Measurements from ENCODE around the gene JPT1.
"Not testable (repeated sequence)": the region's sequence is repeated elsewhere in the genome, so short reads cannot be mapped to it uniquely, and the experiment has no call there.

The JPT1 gene

GRCh38 chr17:75163074-75163473 is 8.8 kb upstream of the JPT1 start:
- Histone ChIP-seq H3K4me3 (ENCODE audit: low read length) (no peak overlapping the region), H2AFZ (ENCODE audit: low read length) (no peak overlapping the region), H3K36me3 (replicated peaks; ENCODE audit: insufficient read depth, low read length) (peaks cover 9% of the 10 kb centered on the region; the same call in 1 of the 2 replicates), H3K9me2 (replicated peaks; ENCODE audit: insufficient read depth, low read length) (no peaks in the 10 kb centered on the region), H3K27me3 (replicated peaks; ENCODE audit: insufficient read depth, low read length) (no peaks in the 10 kb centered on the region), H3K9ac (ENCODE audit: low read length) (no peak overlapping the region), H3K79me2 (ENCODE audit: low read length) (no peaks in the 10 kb centered on the region), H3K4me2 (ENCODE audit: low read depth, low read length) (no peak overlapping the region), H4K20me1 (ENCODE audit: insufficient read depth, low read length) (no peaks in the 10 kb centered on the region), H3K27ac (ENCODE audit: low read length) (no peak overlapping the region), H3K9me3 (replicated peaks; ENCODE audit: insufficient read depth, low read length) (no peaks in the 10 kb centered on the region), H3F3A (ENCODE audit: insufficient read depth, low read length) (peaks cover 7% of the 10 kb centered on the region; the same call in 1 of the 2 replicates), H3K4me1 (ENCODE audit: low read length) (no peaks in the 10 kb centered on the region)
- TF ChIP-seq EZH2 (optimal IDR thresholded peaks at IDR 0.05; ENCODE audit: low read depth, low read length) = no peak
- TF ChIP-seq CTCF (IDR thresholded peaks at IDR 0.05; ENCODE audit: low read length) = no peak
- TF ChIP-seq EZH2phosphoT487 (IDR thresholded peaks at IDR 0.05; ENCODE audit: low read length) = no peak
- no peak for DNase-seq

- Histone ChIP-seq H3K79me2 (ENCODE audit: low read length) (no peaks in the 10 kb centered on the region), H3K4me3 (ENCODE audit: low read length) (no peak overlapping the region), H3K9me3 (replicated peaks; ENCODE audit: insufficient read depth, low read length) (no peaks in the 10 kb centered on the region), H3K4me1 (ENCODE audit: low read length) (peaks cover 2% of the 10 kb centered on the region; the same call in 1 of the 2 replicates), H3K27ac (ENCODE audit: low read length) (no peak overlapping the region), H3K9ac (ENCODE audit: low read length) (no peak overlapping the region), H4K20me1 (ENCODE audit: insufficient read depth, low read length) (no peaks in the 10 kb centered on the region), H3K36me3 (replicated peaks; ENCODE audit: insufficient read depth, low read length) (no peaks in the 10 kb centered on the region), H3K4me2 (ENCODE audit: low read depth, low read length) (no peak overlapping the region), H2AFZ (ENCODE audit: low read length) (no peak overlapping the region), H3K9me2 (replicated peaks; ENCODE audit: insufficient read depth, low read length) (no peaks in the 10 kb centered on the region), H3K27me3 (replicated peaks; ENCODE audit: insufficient read depth, low read length) (no peaks in the 10 kb centered on the region), H3F3A (ENCODE audit: insufficient read depth, low read length) (peaks cover 7% of the 10 kb centered on the region; the same call in 1 of the 2 replicates)
- TF ChIP-seq EZH2phosphoT487 (IDR thresholded peaks at IDR 0.05; ENCODE audit: low read length) (no peak), EZH2 (optimal IDR thresholded peaks at IDR 0.05; ENCODE audit: low read depth, low read length) (no peak), CTCF (IDR thresholded peaks at IDR 0.05; ENCODE audit: low read length) (no peak)
- no peak for DNase-seq
Observed at GRCh38 chr17:75160211-75160610, 5.9 kb upstream of the JPT1 start.

GRCh38 chr17:75159196-75160031 is 5.1 kb upstream of the JPT1 start:
- H3K4me1 ChIP-seq (ENCODE audit: low read length) = peaks cover 7% of the 10 kb centered on the region
- no peak overlapping the region for H3K9ac ChIP-seq (ENCODE audit: low read length)
- H4K20me1 ChIP-seq (ENCODE audit: insufficient read depth, low read length) = no peaks in the 10 kb centered on the region
- no peaks in the 10 kb centered on the region for H3K9me2 ChIP-seq (replicated peaks; ENCODE audit: insufficient read depth, low read length)
- H3K36me3 ChIP-seq (replicated peaks; ENCODE audit: insufficient read depth, low read length) = no peaks in the 10 kb centered on the region
- no peak overlapping the region for H3K4me2 ChIP-seq (ENCODE audit: low read depth, low read length)
- H3K27me3 ChIP-seq (replicated peaks; ENCODE audit: insufficient read depth, low read length) = no peaks in the 10 kb centered on the region
- H3K79me2 ChIP-seq (ENCODE audit: low read length) = no peaks in the 10 kb centered on the region
- H3K9me3 ChIP-seq (replicated peaks; ENCODE audit: insufficient read depth, low read length) = no peaks in the 10 kb centered on the region
- no peak overlapping the region for H3K4me3 ChIP-seq (ENCODE audit: low read length)
- no peak overlapping the region for H3K27ac ChIP-seq (ENCODE audit: low read length)
- DNase-seq = no peak
- H3F3A ChIP-seq (ENCODE audit: insufficient read depth, low read length) = peaks cover 7% of the 10 kb centered on the region; the same call in 1 of the 2 replicates
- no peak overlapping the region for H2AFZ ChIP-seq (ENCODE audit: low read length)
- TF ChIP-seq EZH2 (optimal IDR thresholded peaks at IDR 0.05; ENCODE audit: low read depth, low read length) = no peak
- no peak for TF ChIP-seq CTCF (IDR thresholded peaks at IDR 0.05; ENCODE audit: low read length)
- TF ChIP-seq EZH2phosphoT487 (IDR thresholded peaks at IDR 0.05; ENCODE audit: low read length) = no peak

GRCh38 chr17:75158480-75158879 is 4.2 kb upstream of the JPT1 start:
- DNase-seq; H3K36me3 ChIP-seq (replicated peaks; ENCODE audit: insufficient read depth, low read length); H3K9me3 ChIP-seq (replicated peaks; ENCODE audit: insufficient read depth, low read length); H3K27me3 ChIP-seq (replicated peaks; ENCODE audit: insufficient read depth, low read length); H3K79me2 ChIP-seq (ENCODE audit: low read length); H4K20me1 ChIP-seq (ENCODE audit: insufficient read depth, low read length); H3K27ac ChIP-seq (ENCODE audit: low read length); H3F3A ChIP-seq (ENCODE audit: insufficient read depth, low read length); H3K9me2 ChIP-seq (replicated peaks; ENCODE audit: insufficient read depth, low read length); H3K4me2 ChIP-seq (ENCODE audit: low read depth, low read length); H3K4me1 ChIP-seq (ENCODE audit: low read length); H3K9ac ChIP-seq (ENCODE audit: low read length); H2AFZ ChIP-seq (ENCODE audit: low read length); H3K4me3 ChIP-seq (ENCODE audit: low read length): not testable (repeated sequence)
